ENCODE results near the gene INPP4A. TPM values are rescaled to one million over a fixed set of nuclear protein-coding genes. Genes with fewer than 3 reads are reported as not detected.

INPP4A gene
- total and polyA plus RNA-seq, 2 of the 13 experiments (the other 11 are each of a cell fraction or from before 2014, with no cell fraction given): 10.1 to 10.9 TPM

DNA sequence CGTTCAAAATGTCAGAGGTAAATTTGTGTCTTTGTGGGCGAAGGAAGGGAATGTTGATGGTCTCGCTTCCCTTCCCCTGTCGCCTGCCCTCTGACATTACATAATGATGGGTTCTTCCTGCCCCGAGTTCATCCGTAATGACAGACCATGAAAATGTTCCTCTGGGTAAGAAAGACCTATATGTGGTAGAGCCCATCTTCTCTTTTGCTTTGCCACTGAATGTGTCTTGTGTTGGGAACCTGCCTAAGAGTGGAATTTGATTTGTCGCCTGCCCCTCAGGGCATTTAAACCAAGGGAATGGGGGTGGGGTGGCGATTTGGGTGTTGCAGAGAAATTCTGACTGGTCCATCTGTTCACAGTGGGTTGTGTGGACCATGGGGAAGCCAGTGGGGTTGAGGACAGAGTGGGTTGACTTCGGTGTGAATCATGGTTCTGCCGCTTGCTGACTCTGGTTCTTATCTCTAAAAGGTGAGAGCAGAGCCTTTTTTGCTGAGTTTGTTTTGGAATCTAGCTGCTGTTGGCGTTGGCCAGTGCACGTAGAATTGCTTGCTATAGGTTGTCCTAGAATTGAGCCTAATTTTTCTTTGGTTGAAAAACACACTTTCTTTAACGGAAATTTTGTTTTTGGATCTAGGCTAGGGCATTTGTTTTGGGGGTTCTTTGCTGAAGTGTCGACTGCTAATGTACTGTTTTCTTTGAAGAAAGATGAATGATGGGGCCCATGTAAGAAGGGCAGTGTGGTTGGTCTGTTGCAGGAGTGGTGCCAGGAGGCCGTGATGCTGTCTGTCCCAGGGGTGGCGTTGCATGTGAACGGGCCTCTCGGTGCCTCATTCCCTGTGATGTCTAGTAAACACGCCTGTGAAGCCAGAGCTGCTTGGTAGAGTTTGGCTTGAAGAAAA, 1.3 kb downstream of the INPP4A start (continued):
- TF ChIP-seq, protein P1, sequence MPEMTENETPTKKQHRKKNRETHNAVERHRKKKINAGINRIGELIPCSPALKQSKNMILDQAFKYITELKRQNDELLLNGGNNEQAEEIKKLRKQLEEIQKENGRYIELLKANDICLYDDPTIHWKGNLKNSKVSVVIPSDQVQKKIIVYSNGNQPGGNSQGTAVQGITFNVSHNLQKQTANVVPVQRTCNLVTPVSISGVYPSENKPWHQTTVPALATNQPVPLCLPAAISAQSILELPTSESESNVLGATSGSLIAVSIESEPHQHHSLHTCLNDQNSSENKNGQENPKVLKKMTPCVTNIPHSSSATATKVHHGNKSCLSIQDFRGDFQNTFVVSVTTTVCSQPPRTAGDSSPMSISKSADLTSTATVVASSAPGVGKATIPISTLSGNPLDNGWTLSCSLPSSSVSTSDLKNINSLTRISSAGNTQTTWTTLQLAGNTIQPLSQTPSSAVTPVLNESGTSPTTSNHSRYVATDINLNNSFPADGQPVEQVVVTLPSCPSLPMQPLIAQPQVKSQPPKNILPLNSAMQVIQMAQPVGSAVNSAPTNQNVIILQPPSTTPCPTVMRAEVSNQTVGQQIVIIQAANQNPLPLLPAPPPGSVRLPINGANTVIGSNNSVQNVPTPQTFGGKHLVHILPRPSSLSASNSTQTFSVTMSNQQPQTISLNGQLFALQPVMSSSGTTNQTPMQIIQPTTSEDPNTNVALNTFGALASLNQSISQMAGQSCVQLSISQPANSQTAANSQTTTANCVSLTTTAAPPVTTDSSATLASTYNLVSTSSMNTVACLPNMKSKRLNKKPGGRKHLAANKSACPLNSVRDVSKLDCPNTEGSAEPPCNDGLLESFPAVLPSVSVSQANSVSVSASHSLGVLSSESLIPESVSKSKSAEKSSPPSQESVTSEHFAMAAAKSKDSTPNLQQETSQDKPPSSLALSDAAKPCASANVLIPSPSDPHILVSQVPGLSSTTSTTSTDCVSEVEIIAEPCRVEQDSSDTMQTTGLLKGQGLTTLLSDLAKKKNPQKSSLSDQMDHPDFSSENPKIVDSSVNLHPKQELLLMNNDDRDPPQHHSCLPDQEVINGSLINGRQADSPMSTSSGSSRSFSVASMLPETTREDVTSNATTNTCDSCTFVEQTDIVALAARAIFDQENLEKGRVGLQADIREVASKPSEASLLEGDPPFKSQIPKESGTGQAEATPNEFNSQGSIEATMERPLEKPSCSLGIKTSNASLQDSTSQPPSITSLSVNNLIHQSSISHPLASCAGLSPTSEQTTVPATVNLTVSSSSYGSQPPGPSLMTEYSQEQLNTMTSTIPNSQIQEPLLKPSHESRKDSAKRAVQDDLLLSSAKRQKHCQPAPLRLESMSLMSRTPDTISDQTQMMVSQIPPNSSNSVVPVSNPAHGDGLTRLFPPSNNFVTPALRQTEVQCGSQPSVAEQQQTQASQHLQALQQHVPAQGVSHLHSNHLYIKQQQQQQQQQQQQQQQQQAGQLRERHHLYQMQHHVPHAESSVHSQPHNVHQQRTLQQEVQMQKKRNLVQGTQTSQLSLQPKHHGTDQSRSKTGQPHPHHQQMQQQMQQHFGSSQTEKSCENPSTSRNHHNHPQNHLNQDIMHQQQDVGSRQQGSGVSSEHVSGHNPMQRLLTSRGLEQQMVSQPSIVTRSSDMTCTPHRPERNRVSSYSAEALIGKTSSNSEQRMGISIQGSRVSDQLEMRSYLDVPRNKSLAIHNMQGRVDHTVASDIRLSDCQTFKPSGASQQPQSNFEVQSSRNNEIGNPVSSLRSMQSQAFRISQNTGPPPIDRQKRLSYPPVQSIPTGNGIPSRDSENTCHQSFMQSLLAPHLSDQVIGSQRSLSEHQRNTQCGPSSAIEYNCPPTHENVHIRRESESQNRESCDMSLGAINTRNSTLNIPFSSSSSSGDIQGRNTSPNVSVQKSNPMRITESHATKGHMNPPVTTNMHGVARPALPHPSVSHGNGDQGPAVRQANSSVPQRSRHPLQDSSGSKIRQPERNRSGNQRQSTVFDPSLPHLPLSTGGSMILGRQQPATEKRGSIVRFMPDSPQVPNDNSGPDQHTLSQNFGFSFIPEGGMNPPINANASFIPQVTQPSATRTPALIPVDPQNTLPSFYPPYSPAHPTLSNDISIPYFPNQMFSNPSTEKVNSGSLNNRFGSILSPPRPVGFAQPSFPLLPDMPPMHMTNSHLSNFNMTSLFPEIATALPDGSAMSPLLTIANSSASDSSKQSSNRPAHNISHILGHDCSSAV (CRISPR knock-in tag; IDR thresholded peaks at IDR 0.05; ENCODE audit: borderline replicate concordance): no peak
- TF ChIP-seq RARA (CRISPR knock-in tag; IDR thresholded peaks at IDR 0.05): 0 out of 2 replicates have a peak, but pooled peaks have one; percentile 39
- 0 out of 2 replicates have a peak, but pooled peaks have one; percentile 8 for TF ChIP-seq ZNF614 (CRISPR knock-in tag; IDR thresholded peaks at IDR 0.05; ENCODE audit: borderline replicate concordance)
- TF ChIP-seq STAG1 (CRISPR knock-in tag; IDR thresholded peaks at IDR 0.05): no peak
- TF ChIP-seq MAFF (IDR thresholded peaks at IDR 0.05; ENCODE audit: low read depth, low read length): 0 out of 2 replicates have a peak, but pooled peaks have one; percentile 11
- TF ChIP-seq ZFP41 (CRISPR knock-in tag; IDR thresholded peaks at IDR 0.05; ENCODE audit: borderline replicate concordance): 0 out of 2 replicates have a peak, but pooled peaks have one; percentile 8
- peak; percentile 57; the same call in 1 of the 2 replicates for TF ChIP-seq SAP130 (CRISPR knock-in tag; IDR thresholded peaks at IDR 0.05; ENCODE audit: low read depth)
- 0 out of 2 replicates have a peak, but pooled peaks have one; percentile 13 for TF ChIP-seq FOXO1 (CRISPR knock-in tag; IDR thresholded peaks at IDR 0.05)
- TF ChIP-seq, protein P2, sequence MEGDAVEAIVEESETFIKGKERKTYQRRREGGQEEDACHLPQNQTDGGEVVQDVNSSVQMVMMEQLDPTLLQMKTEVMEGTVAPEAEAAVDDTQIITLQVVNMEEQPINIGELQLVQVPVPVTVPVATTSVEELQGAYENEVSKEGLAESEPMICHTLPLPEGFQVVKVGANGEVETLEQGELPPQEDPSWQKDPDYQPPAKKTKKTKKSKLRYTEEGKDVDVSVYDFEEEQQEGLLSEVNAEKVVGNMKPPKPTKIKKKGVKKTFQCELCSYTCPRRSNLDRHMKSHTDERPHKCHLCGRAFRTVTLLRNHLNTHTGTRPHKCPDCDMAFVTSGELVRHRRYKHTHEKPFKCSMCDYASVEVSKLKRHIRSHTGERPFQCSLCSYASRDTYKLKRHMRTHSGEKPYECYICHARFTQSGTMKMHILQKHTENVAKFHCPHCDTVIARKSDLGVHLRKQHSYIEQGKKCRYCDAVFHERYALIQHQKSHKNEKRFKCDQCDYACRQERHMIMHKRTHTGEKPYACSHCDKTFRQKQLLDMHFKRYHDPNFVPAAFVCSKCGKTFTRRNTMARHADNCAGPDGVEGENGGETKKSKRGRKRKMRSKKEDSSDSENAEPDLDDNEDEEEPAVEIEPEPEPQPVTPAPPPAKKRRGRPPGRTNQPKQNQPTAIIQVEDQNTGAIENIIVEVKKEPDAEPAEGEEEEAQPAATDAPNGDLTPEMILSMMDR (CRISPR knock-in tag; IDR thresholded peaks at IDR 0.05): peak; percentile 36
- TF ChIP-seq, protein P3, sequence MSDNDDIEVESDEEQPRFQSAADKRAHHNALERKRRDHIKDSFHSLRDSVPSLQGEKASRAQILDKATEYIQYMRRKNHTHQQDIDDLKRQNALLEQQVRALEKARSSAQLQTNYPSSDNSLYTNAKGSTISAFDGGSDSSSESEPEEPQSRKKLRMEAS (IDR thresholded peaks at IDR 0.05): 0 out of 2 replicates have a peak, but pooled peaks have one; percentile 26
- TF ChIP-seq ZNF205 (CRISPR knock-in tag; IDR thresholded peaks at IDR 0.05): no peak
- TF ChIP-seq, protein P4, sequence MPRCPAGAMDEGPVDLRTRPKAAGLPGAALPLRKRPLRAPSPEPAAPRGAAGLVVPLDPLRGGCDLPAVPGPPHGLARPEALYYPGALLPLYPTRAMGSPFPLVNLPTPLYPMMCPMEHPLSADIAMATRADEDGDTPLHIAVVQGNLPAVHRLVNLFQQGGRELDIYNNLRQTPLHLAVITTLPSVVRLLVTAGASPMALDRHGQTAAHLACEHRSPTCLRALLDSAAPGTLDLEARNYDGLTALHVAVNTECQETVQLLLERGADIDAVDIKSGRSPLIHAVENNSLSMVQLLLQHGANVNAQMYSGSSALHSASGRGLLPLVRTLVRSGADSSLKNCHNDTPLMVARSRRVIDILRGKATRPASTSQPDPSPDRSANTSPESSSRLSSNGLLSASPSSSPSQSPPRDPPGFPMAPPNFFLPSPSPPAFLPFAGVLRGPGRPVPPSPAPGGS (CRISPR knock-in tag; IDR thresholded peaks at IDR 0.05): 0 out of 2 replicates have a peak, but pooled peaks have one; percentile 74
- TF ChIP-seq XBP1 (CRISPR knock-in tag; IDR thresholded peaks at IDR 0.05): no peak
- TF ChIP-seq TBP (CRISPR knock-in tag; IDR thresholded peaks at IDR 0.05): no peak
- TF ChIP-seq, protein P5, sequence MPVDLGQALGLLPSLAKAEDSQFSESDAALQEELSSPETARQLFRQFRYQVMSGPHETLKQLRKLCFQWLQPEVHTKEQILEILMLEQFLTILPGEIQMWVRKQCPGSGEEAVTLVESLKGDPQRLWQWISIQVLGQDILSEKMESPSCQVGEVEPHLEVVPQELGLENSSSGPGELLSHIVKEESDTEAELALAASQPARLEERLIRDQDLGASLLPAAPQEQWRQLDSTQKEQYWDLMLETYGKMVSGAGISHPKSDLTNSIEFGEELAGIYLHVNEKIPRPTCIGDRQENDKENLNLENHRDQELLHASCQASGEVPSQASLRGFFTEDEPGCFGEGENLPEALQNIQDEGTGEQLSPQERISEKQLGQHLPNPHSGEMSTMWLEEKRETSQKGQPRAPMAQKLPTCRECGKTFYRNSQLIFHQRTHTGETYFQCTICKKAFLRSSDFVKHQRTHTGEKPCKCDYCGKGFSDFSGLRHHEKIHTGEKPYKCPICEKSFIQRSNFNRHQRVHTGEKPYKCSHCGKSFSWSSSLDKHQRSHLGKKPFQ (CRISPR knock-in tag; IDR thresholded peaks at IDR 0.05; ENCODE audit: insufficient replicate concordance): peak; percentile 34
